ENCODE data around the gene SNTA1. TPM values are rescaled to one million over a fixed set of nuclear protein-coding genes. Genes with fewer than 3 reads are reported as not detected.

SNTA1 gene
- total and polyA plus RNA-seq, 9 of the 15 experiments (the other 6 are each of a cell fraction or from before 2014, with no cell fraction given): 1.2 to 40.8 (median 20.3) TPM

- TF ChIP-seq IRF1 (CRISPR knock-in tag; IDR thresholded peaks at IDR 0.05; ENCODE audit: borderline replicate concordance) (no peak), HNRNPLL (IDR thresholded peaks at IDR 0.05; ENCODE audit: low read depth, low read length, poor library complexity, severe bottlenecking) (peak; percentile 46), REST (IDR thresholded peaks at IDR 0.05; ENCODE audit: borderline replicate concordance) (peak; percentile 52), REST (CRISPR knock-in tag; IDR thresholded peaks at IDR 0.05; ENCODE audit: low read depth) (peak; percentile 84), ELF2 (CRISPR knock-in tag; IDR thresholded peaks at IDR 0.05) (no peak), HMG20B (CRISPR knock-in tag; IDR thresholded peaks at IDR 0.05) (no peak), ZBTB40 (IDR thresholded peaks at IDR 0.05) (peak; percentile 100), ZBTB40 (CRISPR knock-in tag; IDR thresholded peaks at IDR 0.05) (no peak), KDM1A (IDR thresholded peaks at IDR 0.05) (no peak), BRD9 (IDR thresholded peaks at IDR 0.05; ENCODE audit: low read depth, partially characterized antibody) (no peak)
These were observed 42.2 kb downstream of the SNTA1 start, which contains the start of gene CDK5RAP1 (continued) for GRCh38 chr20:33401184-33401920.
